ENCODE data around the gene CXXC1.
"Not testable (repeated sequence)": the region's sequence is repeated elsewhere in the genome, so short reads cannot be mapped to it uniquely, and the experiment has no call there.

DNA sequence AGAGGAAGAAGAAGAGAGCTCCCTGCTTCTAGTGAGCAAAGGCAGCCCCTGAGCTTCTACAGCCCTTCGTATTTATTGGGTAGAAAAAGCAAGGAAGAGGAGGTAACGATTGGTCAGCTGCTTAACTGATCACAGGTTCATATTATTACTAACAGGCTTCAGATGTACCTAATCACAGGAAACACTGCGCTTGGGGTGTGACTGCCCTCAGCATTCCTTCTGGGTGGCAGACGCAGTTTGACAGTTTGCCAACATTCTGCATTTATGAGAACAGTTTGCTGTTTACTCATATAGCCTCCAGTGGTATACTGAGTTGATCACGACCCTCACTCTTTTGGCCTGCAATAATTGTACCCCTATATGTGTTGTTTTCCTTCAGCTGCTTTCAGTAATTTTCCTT lies 21.4 kb upstream of the CXXC1 start:
- TF ChIP-seq JUND (IDR thresholded peaks at IDR 0.05); EGR1 (IDR thresholded peaks at IDR 0.05; ENCODE audit: low read depth in 2 of 2); SP1 (IDR thresholded peaks at IDR 0.05); YY1 (IDR thresholded peaks at IDR 0.05); FOXA1 (IDR thresholded peaks at IDR 0.05); RXRA (IDR thresholded peaks at IDR 0.05); TAF1 (conservative IDR thresholded peaks at IDR 0.05); RAD21 (IDR thresholded peaks at IDR 0.05); NR2F2 (IDR thresholded peaks at IDR 0.05); GABPA (IDR thresholded peaks at IDR 0.05 in 1 of 2, conservative IDR thresholded peaks at IDR 0.05 in 1 of 2): not testable (repeated sequence)
- TF ChIP-seq, protein P1, sequence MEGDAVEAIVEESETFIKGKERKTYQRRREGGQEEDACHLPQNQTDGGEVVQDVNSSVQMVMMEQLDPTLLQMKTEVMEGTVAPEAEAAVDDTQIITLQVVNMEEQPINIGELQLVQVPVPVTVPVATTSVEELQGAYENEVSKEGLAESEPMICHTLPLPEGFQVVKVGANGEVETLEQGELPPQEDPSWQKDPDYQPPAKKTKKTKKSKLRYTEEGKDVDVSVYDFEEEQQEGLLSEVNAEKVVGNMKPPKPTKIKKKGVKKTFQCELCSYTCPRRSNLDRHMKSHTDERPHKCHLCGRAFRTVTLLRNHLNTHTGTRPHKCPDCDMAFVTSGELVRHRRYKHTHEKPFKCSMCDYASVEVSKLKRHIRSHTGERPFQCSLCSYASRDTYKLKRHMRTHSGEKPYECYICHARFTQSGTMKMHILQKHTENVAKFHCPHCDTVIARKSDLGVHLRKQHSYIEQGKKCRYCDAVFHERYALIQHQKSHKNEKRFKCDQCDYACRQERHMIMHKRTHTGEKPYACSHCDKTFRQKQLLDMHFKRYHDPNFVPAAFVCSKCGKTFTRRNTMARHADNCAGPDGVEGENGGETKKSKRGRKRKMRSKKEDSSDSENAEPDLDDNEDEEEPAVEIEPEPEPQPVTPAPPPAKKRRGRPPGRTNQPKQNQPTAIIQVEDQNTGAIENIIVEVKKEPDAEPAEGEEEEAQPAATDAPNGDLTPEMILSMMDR (IDR thresholded peaks at IDR 0.05; ENCODE audit: low read depth, low read length, missing input control): not testable (repeated sequence)
- TF ChIP-seq, protein P2, sequence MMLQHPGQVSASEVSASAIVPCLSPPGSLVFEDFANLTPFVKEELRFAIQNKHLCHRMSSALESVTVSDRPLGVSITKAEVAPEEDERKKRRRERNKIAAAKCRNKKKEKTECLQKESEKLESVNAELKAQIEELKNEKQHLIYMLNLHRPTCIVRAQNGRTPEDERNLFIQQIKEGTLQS (IDR thresholded peaks at IDR 0.05): not testable (repeated sequence)
- TF ChIP-seq, protein P3, sequence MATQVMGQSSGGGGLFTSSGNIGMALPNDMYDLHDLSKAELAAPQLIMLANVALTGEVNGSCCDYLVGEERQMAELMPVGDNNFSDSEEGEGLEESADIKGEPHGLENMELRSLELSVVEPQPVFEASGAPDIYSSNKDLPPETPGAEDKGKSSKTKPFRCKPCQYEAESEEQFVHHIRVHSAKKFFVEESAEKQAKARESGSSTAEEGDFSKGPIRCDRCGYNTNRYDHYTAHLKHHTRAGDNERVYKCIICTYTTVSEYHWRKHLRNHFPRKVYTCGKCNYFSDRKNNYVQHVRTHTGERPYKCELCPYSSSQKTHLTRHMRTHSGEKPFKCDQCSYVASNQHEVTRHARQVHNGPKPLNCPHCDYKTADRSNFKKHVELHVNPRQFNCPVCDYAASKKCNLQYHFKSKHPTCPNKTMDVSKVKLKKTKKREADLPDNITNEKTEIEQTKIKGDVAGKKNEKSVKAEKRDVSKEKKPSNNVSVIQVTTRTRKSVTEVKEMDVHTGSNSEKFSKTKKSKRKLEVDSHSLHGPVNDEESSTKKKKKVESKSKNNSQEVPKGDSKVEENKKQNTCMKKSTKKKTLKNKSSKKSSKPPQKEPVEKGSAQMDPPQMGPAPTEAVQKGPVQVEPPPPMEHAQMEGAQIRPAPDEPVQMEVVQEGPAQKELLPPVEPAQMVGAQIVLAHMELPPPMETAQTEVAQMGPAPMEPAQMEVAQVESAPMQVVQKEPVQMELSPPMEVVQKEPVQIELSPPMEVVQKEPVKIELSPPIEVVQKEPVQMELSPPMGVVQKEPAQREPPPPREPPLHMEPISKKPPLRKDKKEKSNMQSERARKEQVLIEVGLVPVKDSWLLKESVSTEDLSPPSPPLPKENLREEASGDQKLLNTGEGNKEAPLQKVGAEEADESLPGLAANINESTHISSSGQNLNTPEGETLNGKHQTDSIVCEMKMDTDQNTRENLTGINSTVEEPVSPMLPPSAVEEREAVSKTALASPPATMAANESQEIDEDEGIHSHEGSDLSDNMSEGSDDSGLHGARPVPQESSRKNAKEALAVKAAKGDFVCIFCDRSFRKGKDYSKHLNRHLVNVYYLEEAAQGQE (IDR thresholded peaks at IDR 0.05): not testable (repeated sequence)
- TF ChIP-seq, protein P4, sequence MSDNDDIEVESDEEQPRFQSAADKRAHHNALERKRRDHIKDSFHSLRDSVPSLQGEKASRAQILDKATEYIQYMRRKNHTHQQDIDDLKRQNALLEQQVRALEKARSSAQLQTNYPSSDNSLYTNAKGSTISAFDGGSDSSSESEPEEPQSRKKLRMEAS (IDR thresholded peaks at IDR 0.05): not testable (repeated sequence)
